Upper lobe of left lung (tissue), 6 donors: ENCODE results near the gene NDUFAF3. TPM values are rescaled to one million over a fixed set of nuclear protein-coding genes. Genes with fewer than 3 reads are reported as not detected.

Experiments
- ATAC-seq, 2 donors: fragments of 200-7000 bp; cut with Tn5 transposase; one replicate each; pipeline ENCODE4 v1.9.1; 2022; ENCODE audit warnings: mild to moderate bottlenecking in 2 of 2, moderate library complexity in 2 of 2; ENCODE audit not compliant: low FRiP score in 2 of 2
- DNase-seq, 2 donors: peaks; one replicate each; pipeline ENCODE4 v3.0.0-alpha.2; 2019 to 2020
- H3K27ac ChIP-seq, 4 donors: fragments of 200-600 bp; sonication (generic); one replicate each; pipeline ENCODE4 v1.5.1; 2016 to 2019
- H3K27me3 ChIP-seq, 4 donors: fragments of 200-600 bp; sonication (generic); one replicate each; pipeline ENCODE4 v1.5.1; 2017 to 2019
- H3K36me3 ChIP-seq, 4 donors: fragments of 200-600 bp; sonication (generic); one replicate each; pipeline ENCODE4 v1.5.1; 2016 to 2019
- H3K4me1 ChIP-seq, 4 donors: fragments of 200-600 bp; sonication (generic); one replicate each; pipeline ENCODE4 v1.5.1; 2018 to 2019
- H3K4me3 ChIP-seq, 4 donors: fragments of 200-600 bp; sonication (generic); one replicate each; pipeline ENCODE4 v1.5.1; 2017 to 2019; ENCODE audit warnings: mild to moderate bottlenecking in 2 of 4, moderate library complexity in 1 of 4
- H3K9me3 ChIP-seq, 4 donors: fragments of 200-600 bp; sonication (generic); one replicate each; pipeline ENCODE4 v1.5.1; 2018 to 2019
- CTCF ChIP-seq, 6 experiments: fragments of 450-650 bp in 4 of 6; fragments of 200-600 bp in 2 of 6; sonication (generic) in 2 of 6; IDR thresholded peaks; one replicate each; pipeline ENCODE4 v1.5.1; 2016 to 2019; ENCODE audit warnings: antibody characterized with exemption in 6 of 6
- EP300 ChIP-seq, 4 donors: sonication (generic); formaldehyde crosslinking; IDR thresholded peaks; one replicate each; pipeline ENCODE4 v1.5.1; 2017; ENCODE audit warnings: antibody characterized with exemption in 4 of 4, control low read depth in 2 of 4
- POLR2A ChIP-seq, 4 donors: fragments of 450-650 bp; IDR thresholded peaks; one replicate each; pipeline ENCODE4 v1.5.1; 2016 to 2017; ENCODE audit warnings: antibody characterized with exemption in 4 of 4, mild to moderate bottlenecking in 2 of 4
- POLR2AphosphoS5 ChIP-seq, 2 donors: sonication (generic); formaldehyde crosslinking; IDR thresholded peaks; one replicate each; pipeline ENCODE4 v1.5.1; 2017; ENCODE audit warnings: antibody characterized with exemption in 2 of 2
- WGBS, 2 donors: methylation state at CpG; one replicate each; pipeline ENCODE4 v1.1.5; 2017 to 2018; 5-methylcytosine and 5-hydroxymethylcytosine counted together
- total RNA-seq, 6 donors: library from RNA; depleted of rRNA in 4 of 6; stranded (reverse); fragments of >200 nt in 4 of 6; gene quantifications; one replicate each; pipeline versions ENCODE4 v1.1.0 to v1.2.1, GENCODE V29; 2016 to 2021
- donor health status: DM: no; HTN: no; CAD: no; lungs with moderate emphysema.
- donor health status: DM: no; HTN: yes; CAD: no; lungs with severe emphysema.

Gene NDUFAF3
- 100 to 1,000 TPM in 3 of 6 donors, 10 to 100 TPM in 3; 75.4 to 166 (median 101) TPM for total RNA-seq

DNA sequence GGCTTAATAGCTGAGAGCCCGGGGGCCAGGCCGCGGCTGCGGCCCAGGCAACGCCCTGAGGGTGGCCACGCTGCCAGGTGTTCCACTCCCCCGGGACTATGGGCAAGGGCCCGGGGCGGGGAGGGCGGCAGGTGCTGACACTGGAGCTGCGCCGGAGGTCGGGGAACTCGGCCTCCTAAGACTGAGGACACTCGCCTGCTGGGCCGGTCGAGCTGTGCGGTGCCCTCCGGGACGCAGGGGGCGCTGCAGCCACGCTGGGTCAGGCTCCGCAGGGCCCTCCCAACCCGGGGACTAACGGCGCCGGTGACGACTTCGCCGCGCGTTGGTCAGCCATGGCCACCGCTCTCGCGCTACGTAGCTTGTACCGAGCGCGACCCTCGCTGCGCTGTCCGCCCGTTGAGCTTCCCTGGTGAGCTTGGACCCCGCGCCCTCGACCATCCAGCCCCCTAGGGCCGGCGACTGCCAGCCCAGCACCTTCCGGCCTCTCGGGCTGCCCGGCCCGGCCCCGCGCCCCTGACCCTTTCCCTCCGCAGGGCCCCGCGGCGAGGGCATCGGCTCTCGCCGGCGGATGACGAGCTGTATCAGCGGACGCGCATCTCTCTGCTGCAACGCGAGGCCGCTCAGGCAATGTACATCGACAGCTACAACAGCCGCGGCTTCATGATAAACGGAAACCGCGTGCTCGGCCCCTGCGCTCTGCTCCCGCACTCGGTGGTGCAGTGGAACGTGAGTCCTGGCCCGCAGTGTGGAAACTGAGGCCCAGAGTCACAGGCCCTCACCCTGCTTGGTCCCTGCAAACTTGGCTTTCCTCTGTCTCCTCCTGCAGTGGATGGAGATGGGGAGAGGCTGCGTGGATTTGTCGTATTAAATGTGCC is at the start of gene NDUFAF3:
Gene NDUFAF3, plus strand, starts transcription at position 309 of the 875 bp plus-strand sequence. Its CDS starts 24 bp downstream, at position 333.
- Histone ChIP-seq H3K4me1 (peaks cover 38 to 51% (median 42%) of the 10 kb centered on the region in 4 donors), H3K27ac (peak within 1 kb of the TSS; percentile 97 to 100 (median 99)), H3K27me3 (no peaks in the 10 kb centered on the region), H3K4me3 (peak within 1 kb of the TSS; percentile 71 to 92 (median 78)), H3K9me3 (no peaks in the 10 kb centered on the region), H3K36me3 (peaks cover 13 to 40% (median 36%) of the 10 kb centered on the region in 4 donors)
- DNase-seq, result peak; percentile 93 to 99
- peak; percentile 94 to 95 for ATAC-seq
- TF ChIP-seq EP300 (IDR thresholded peaks at IDR 0.05) (peak in 1 of 4 donors; percentile 34), POLR2AphosphoS5 (IDR thresholded peaks at IDR 0.05) (peak; percentile 86 to 91), POLR2A (IDR thresholded peaks at IDR 0.05) (peak in 2 of 4 donors; percentile 79 to 94), CTCF (IDR thresholded peaks at IDR 0.05) (peak; percentile 98 to 100 (median 100))
- WGBS, 2 donors, result 0 to 2% methylated on average over 3 to 13 of the region's 83 CpGs

- H3K36me3 ChIP-seq, result peaks cover 54 to 98% (median 86%) of the 10 kb centered on the region in 4 donors
- ATAC-seq (no peak), DNase-seq (no peak)
- H3K4me1 ChIP-seq, result no peaks in the 10 kb centered on the region
- TF ChIP-seq POLR2A (IDR thresholded peaks at IDR 0.05), result no peak
- no peak for TF ChIP-seq POLR2AphosphoS5 (IDR thresholded peaks at IDR 0.05)
- TF ChIP-seq CTCF (IDR thresholded peaks at IDR 0.05), result no peak
- 84 to 93% methylated on average over 6 to 10 of the region's 10 CpGs for WGBS, 2 donors
- H3K9me3 ChIP-seq, result no peaks in the 10 kb centered on the region
- H3K27me3 ChIP-seq, result no peaks in the 10 kb centered on the region
- H3K27ac ChIP-seq, result no peak overlapping the region
- H3K4me3 ChIP-seq, result no peak overlapping the region
These were observed 47.7 kb upstream of the NDUFAF3 start for GRCh38 chr3:48974076-48974864.

GRCh38 chr3:48979451-48979850 is 42.5 kb upstream of the NDUFAF3 start:
- Histone ChIP-seq H3K9me3 (no peaks in the 10 kb centered on the region), H3K4me1 (no peaks in the 10 kb centered on the region), H3K4me3 (no peak overlapping the region), H3K36me3 (peaks cover 42 to 97% (median 81%) of the 10 kb centered on the region in 4 donors), H3K27ac (no peak overlapping the region), H3K27me3 (no peaks in the 10 kb centered on the region)
- no peak for DNase-seq
- TF ChIP-seq POLR2A (IDR thresholded peaks at IDR 0.05), result no peak
- TF ChIP-seq POLR2AphosphoS5 (IDR thresholded peaks at IDR 0.05), result no peak
- no peak for TF ChIP-seq CTCF (IDR thresholded peaks at IDR 0.05)
- TF ChIP-seq EP300 (IDR thresholded peaks at IDR 0.05), result no peak
- ATAC-seq, result no peak
- 95 to 96% methylated on average over 3 of the region's 3 CpGs for WGBS, 2 donors

DNA sequence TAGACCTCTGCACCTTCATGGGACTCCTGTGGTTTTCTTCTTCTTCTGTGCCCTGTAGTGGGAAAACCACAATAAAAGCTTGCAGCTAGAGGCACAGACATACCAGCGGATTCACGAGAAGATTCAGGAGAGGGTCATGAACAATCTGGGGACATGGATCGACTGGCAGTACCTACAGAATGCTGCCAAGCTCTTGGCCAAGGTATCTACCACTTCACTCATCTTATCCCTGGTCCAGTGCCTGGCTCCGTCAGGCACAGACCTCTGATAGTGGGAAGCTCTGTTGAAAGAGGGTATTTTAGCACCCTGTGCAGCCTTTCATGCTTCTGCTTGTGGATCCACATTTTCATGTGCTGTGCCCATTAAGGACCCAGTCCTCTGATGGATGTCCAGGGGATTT is 41.6 kb upstream of the NDUFAF3 start:
- DNase-seq, result no peak

More for the DNA sequence above, 41.6 kb upstream of the NDUFAF3 start:
- H3K9me3 ChIP-seq, result no peaks in the 10 kb centered on the region
- ATAC-seq, result no peak
- H3K27ac ChIP-seq, result no peak overlapping the region
- 93 to 96% methylated on average over 4 of the region's 4 CpGs for WGBS, 2 donors
- no peak for TF ChIP-seq EP300 (IDR thresholded peaks at IDR 0.05)
- TF ChIP-seq POLR2A (IDR thresholded peaks at IDR 0.05), result no peak
- TF ChIP-seq POLR2AphosphoS5 (IDR thresholded peaks at IDR 0.05), result no peak
- TF ChIP-seq CTCF (IDR thresholded peaks at IDR 0.05), result no peak
- H3K4me3 ChIP-seq, result no peak overlapping the region
- no peaks in the 10 kb centered on the region for H3K27me3 ChIP-seq
- no peaks in the 10 kb centered on the region for H3K4me1 ChIP-seq
- peaks cover 38 to 96% (median 80%) of the 10 kb centered on the region in 4 donors for H3K36me3 ChIP-seq
